OCI-LY3 (cell line): ENCODE data around the gene PPEF1.
"Not testable (repeated sequence)": the region's sequence is repeated elsewhere in the genome, so short reads cannot be mapped to it uniquely, and the experiment has no call there.

ENCODE experiments used
- H2AFZ ChIP-seq: fragments of 200-600, 300-600 bp; shearing (Covaris generic); 2 replicates; pipeline ENCODE4 v1.6.0; 2014; ENCODE audit warnings: antibody characterized with exemption, low read depth, low read length
- H3K27ac ChIP-seq: fragments of 200-600, 300-600 bp; sonication (generic); 2 replicates; pipeline ENCODE4 v1.5.1; 2014; ENCODE audit warnings: mild to moderate bottlenecking, low read length, moderate library complexity, mixed read lengths
- H3K27me3 ChIP-seq: fragments of 200-600, 300-600 bp; sonication (generic); 2 replicates; pipeline ENCODE4 v1.6.1; 2014; ENCODE audit warnings: low read depth, low read length, mixed read lengths
- H3K36me3 ChIP-seq: fragments of 200-600, 300-600 bp; sonication (generic); replicated peaks from 2 replicates; pipeline ENCODE3; 2014; ENCODE audit warnings: low read depth, low read length, mixed read lengths
- H3K4me1 ChIP-seq: fragments of 300-600, 200-600 bp; sonication (generic); 2 replicates; pipeline ENCODE4 v1.6.1; 2014; ENCODE audit warnings: low read length, mixed read lengths
- H3K4me2 ChIP-seq: fragments of 200-600, 300-600 bp; sonication (generic); 2 replicates; pipeline ENCODE4 v1.6.1; 2014; ENCODE audit warnings: low read length, mixed read lengths
- H3K4me3 ChIP-seq: fragments of 300-600, 200-600 bp; sonication (generic); 2 replicates; pipeline ENCODE4 v1.5.1; 2014; ENCODE audit warnings: antibody characterized with exemption, mild to moderate bottlenecking, low read length, moderate library complexity
- H3K79me2 ChIP-seq: fragments of 300-600, 200-600 bp; shearing (Covaris generic); 2 replicates; pipeline ENCODE4 v1.6.1; 2014; ENCODE audit warnings: mild to moderate bottlenecking, low read length, mixed read lengths
- H3K9ac ChIP-seq: fragments of 300-600, 200-600 bp; shearing (Covaris generic); 2 replicates; pipeline ENCODE4 v1.6.0; 2014; ENCODE audit warnings: mild to moderate bottlenecking, low read length, moderate library complexity
- H3K9me3 ChIP-seq: fragments of 200-600, 300-600 bp; shearing (Covaris generic); 2 replicates; pipeline ENCODE4 v1.6.1; 2014; ENCODE audit warnings: low read length, mixed read lengths; ENCODE audit not compliant: insufficient read depth
- H4K20me1 ChIP-seq: fragments of 200-600, 300-600 bp; sonication (generic); 2 replicates; pipeline ENCODE4 v1.6.1; 2016; ENCODE audit warnings: low read length, mixed read lengths; ENCODE audit not compliant: insufficient read depth
- CTCF ChIP-seq: fragments of 200-600, 300-600 bp; sonication (generic); IDR thresholded peaks from 2 replicates; pipeline ENCODE4 v1.5.1; 2014; ENCODE audit warnings: antibody characterized with exemption, low read length, low read depth
- EZH2phosphoT487 ChIP-seq: fragments of 200-600 bp; shearing (Covaris generic); IDR thresholded peaks from 2 replicates; pipeline ENCODE4 v1.6.1; 2018; ENCODE audit warnings: antibody characterized with exemption, mixed run types, low read depth

The PPEF1 gene

GRCh38 chrX:18721683-18722499 is 14.4 kb downstream of the PPEF1 start:
- no peaks in the 10 kb centered on the region for H3K79me2 ChIP-seq
- no peak overlapping the region for H3K4me3 ChIP-seq
- H3K27ac ChIP-seq = no peak overlapping the region
- no peak for TF ChIP-seq CTCF
- no peak for TF ChIP-seq EZH2phosphoT487
- H3K4me1 ChIP-seq = no peaks in the 10 kb centered on the region
- no peaks in the 10 kb centered on the region for H3K9me3 ChIP-seq
- H2AFZ ChIP-seq = no peak overlapping the region
- H3K36me3 ChIP-seq = no peaks in the 10 kb centered on the region
- no peak overlapping the region for H3K4me2 ChIP-seq
- H3K9ac ChIP-seq = no peak overlapping the region
- H3K27me3 ChIP-seq = no peaks in the 10 kb centered on the region
- no peaks in the 10 kb centered on the region for H4K20me1 ChIP-seq

- H3K36me3 ChIP-seq = no peaks in the 10 kb centered on the region
- H4K20me1 ChIP-seq = no peaks in the 10 kb centered on the region
- no peaks in the 10 kb centered on the region for H3K79me2 ChIP-seq
- H3K4me2 ChIP-seq = no peak overlapping the region
- H3K27ac ChIP-seq = no peak overlapping the region
- TF ChIP-seq EZH2phosphoT487 (no peak), CTCF (no peak)
- H3K9ac ChIP-seq = no peak overlapping the region
- no peaks in the 10 kb centered on the region for H3K27me3 ChIP-seq
- no peaks in the 10 kb centered on the region for H3K4me1 ChIP-seq
- H2AFZ ChIP-seq = no peak overlapping the region
- H3K4me3 ChIP-seq = no peak overlapping the region
- no peaks in the 10 kb centered on the region for H3K9me3 ChIP-seq
These were observed 15.1 kb downstream of the PPEF1 start for GRCh38 chrX:18722500-18723071.

- H3K9me3 ChIP-seq = no peaks in the 10 kb centered on the region
- H4K20me1 ChIP-seq = no peaks in the 10 kb centered on the region
- no peak overlapping the region for H2AFZ ChIP-seq
- no peak overlapping the region for H3K4me3 ChIP-seq
- H3K4me2 ChIP-seq = no peak overlapping the region
- TF ChIP-seq CTCF (no peak), EZH2phosphoT487 (no peak)
- H3K27me3 ChIP-seq = no peaks in the 10 kb centered on the region
- no peaks in the 10 kb centered on the region for H3K79me2 ChIP-seq
- no peak overlapping the region for H3K27ac ChIP-seq
- H3K9ac ChIP-seq = no peak overlapping the region
- H3K36me3 ChIP-seq = no peaks in the 10 kb centered on the region
- H3K4me1 ChIP-seq = no peaks in the 10 kb centered on the region
These were observed 18.0 kb downstream of the PPEF1 start for GRCh38 chrX:18725310-18725943.

GRCh38 chrX:18733287-18733686 is 25.8 kb downstream of the PPEF1 start:
- Histone ChIP-seq H3K27me3 (no peaks in the 10 kb centered on the region), H3K4me2 (no peak overlapping the region), H3K79me2 (no peaks in the 10 kb centered on the region), H3K27ac (no peak overlapping the region), H3K9ac (no peak overlapping the region), H3K36me3 (no peaks in the 10 kb centered on the region), H2AFZ (no peak overlapping the region), H4K20me1 (no peaks in the 10 kb centered on the region), H3K9me3 (no peaks in the 10 kb centered on the region), H3K4me3 (no peak overlapping the region), H3K4me1 (no peaks in the 10 kb centered on the region)
- TF ChIP-seq EZH2phosphoT487 (no peak), CTCF (no peak)

GRCh38 chrX:18739609-18740008 is 32.2 kb downstream of the PPEF1 start:
- not testable (repeated sequence) for H3K9me3 ChIP-seq, H3K9ac ChIP-seq, H3K4me1 ChIP-seq, H3K36me3 ChIP-seq, H3K79me2 ChIP-seq, H2AFZ ChIP-seq, H3K27ac ChIP-seq, H4K20me1 ChIP-seq, H3K4me3 ChIP-seq, H3K4me2 ChIP-seq, H3K27me3 ChIP-seq
